GM19397 (cell line): Measurements from ENCODE around the gene ITPRIP.
A peak's percentile ranks its signal among the peaks of the same experiment; 100 is the strongest.

ENCODE experiments used
- ATAC-seq: cut with Tn5 transposase; IDR thresholded peaks from one replicate; pipeline ENCODE4 v1.9.1; 2021; ENCODE audit warnings: mild to moderate bottlenecking, moderate library complexity; ENCODE audit not compliant: unreplicated experiment

ITPRIP gene

GRCh38 chr10:104288355-104288754, 49.9 kb downstream of the ITPRIP start:
- ATAC-seq, result no peak

GRCh38 chr10:104286939-104287338, 51.3 kb downstream of the ITPRIP start:
- ATAC-seq, result no peak

- ATAC-seq, result no peak
These were observed 53.4 kb downstream of the ITPRIP start for GRCh38 chr10:104284846-104285245.

GRCh38 chr10:104281694-104282093, 56.6 kb downstream of the ITPRIP start:
- no peak for ATAC-seq

- ATAC-seq, result no peak
These were observed 58.6 kb downstream of the ITPRIP start for GRCh38 chr10:104279550-104280259.

GRCh38 chr10:104277785-104278184, 60.5 kb downstream of the ITPRIP start:
- no peak for ATAC-seq

GRCh38 chr10:104276192-104276591, 62.1 kb downstream of the ITPRIP start:
- ATAC-seq, result no peak

GRCh38 chr10:104274762-104275721, 63.2 kb downstream of the ITPRIP start:
- peak; percentile 69 for ATAC-seq

GRCh38 chr10:104273899-104274575, 64.2 kb downstream of the ITPRIP start:
- ATAC-seq, result no peak

- ATAC-seq, result no peak
These were observed 65.0 kb downstream of the ITPRIP start for GRCh38 chr10:104273286-104273685.

- ATAC-seq, result peak; percentile 99
These were observed 69.3 kb downstream of the ITPRIP start, which contains the start of gene GSTO2 for GRCh38 chr10:104268713-104269645. TSS of gene GSTO2 (plus strand) at chr10:104269184. CDS start at chr10:104274916, 5,732 bp downstream.

GRCh38 chr10:104268405-104268712, 69.9 kb downstream of the ITPRIP start:
- no peak for ATAC-seq

- ATAC-seq, result no peak
These were observed 70.4 kb downstream of the ITPRIP start for GRCh38 chr10:104267721-104268404.

- ATAC-seq, result no peak
These were observed 73.5 kb downstream of the ITPRIP start for GRCh38 chr10:104264783-104265182.

GRCh38 chr10:104262055-104262454, 76.2 kb downstream of the ITPRIP start:
- ATAC-seq, result no peak

GRCh38 chr10:104260775-104261115, 77.5 kb downstream of the ITPRIP start:
- no peak for ATAC-seq

GRCh38 chr10:104259999-104260774, 78.1 kb downstream of the ITPRIP start:
- no peak for ATAC-seq
